Transverse colon (tissue), 4 donors: Measurements from ENCODE around the gene ISG20. TPM values are rescaled to one million over a fixed set of nuclear protein-coding genes. Genes with fewer than 3 reads are reported as not detected.
A peak's percentile ranks its signal among the peaks of the same experiment; 100 is the strongest.

ENCODE experiments used
- DNase-seq: peaks from one replicate; pipeline ENCODE4 v3.0.0-alpha.2; 2019
- H3K27ac ChIP-seq, 4 donors: fragments of 200-600 bp; sonication (generic); 2 replicates each; pipeline ENCODE4 v1.5.1; 2016 to 2018; ENCODE audit warnings: inconsistent platforms in 4 of 4
- H3K27me3 ChIP-seq: fragments of 200-600 bp; sonication (generic); 2 replicates; pipeline ENCODE4 v1.5.1; 2017; ENCODE audit warnings: inconsistent platforms
- H3K36me3 ChIP-seq, 4 donors: fragments of 200-600 bp; sonication (generic); 2 replicates each; pipeline ENCODE4 v1.5.1; 2017 to 2019; ENCODE audit warnings: inconsistent platforms in 4 of 4
- H3K4me1 ChIP-seq, 4 donors: fragments of 200-600 bp; sonication (generic); 2 replicates each; pipeline ENCODE4 v1.5.1; 2017 to 2020; ENCODE audit warnings: inconsistent platforms in 4 of 4
- H3K4me3 ChIP-seq, 4 donors: fragments of 200-600 bp; sonication (generic); 1 replicate in 1 of 4; 2 replicates in 3 of 4; pipeline versions ENCODE4 v1.5.1 to v1.6.1; 2017 to 2019; ENCODE audit warnings: inconsistent platforms in 4 of 4
- H3K9me3 ChIP-seq, 2 donors: fragments of 200-600 bp; sonication (generic); 2 replicates each; pipeline ENCODE4 v1.5.1; 2017 to 2019; ENCODE audit warnings: inconsistent platforms in 2 of 2
- EP300 ChIP-seq: sonication (generic); formaldehyde crosslinking; IDR thresholded peaks from one replicate; pipeline ENCODE4 v1.6.1; 2017; ENCODE audit warnings: antibody characterized with exemption, low read depth
- POLR2A ChIP-seq: fragments of 450-650 bp; IDR thresholded peaks from one replicate; pipeline ENCODE4 v1.6.1; 2016; ENCODE audit warnings: antibody characterized with exemption, mild to moderate bottlenecking, moderate library complexity
- POLR2AphosphoS5 ChIP-seq, 3 donors: sonication (generic); formaldehyde crosslinking; IDR thresholded peaks; one replicate each; pipeline ENCODE4 v1.6.1; 2016; ENCODE audit warnings: antibody characterized with exemption in 3 of 3
- WGBS, 2 donors: methylation state at CpG; one replicate each; pipeline ENCODE4 v1.1.5; 2018; ENCODE audit warnings: low coverage in 1 of 2; 5-methylcytosine and 5-hydroxymethylcytosine counted together
- in situ Hi-C, 4 donors: fragments of 200-750 bp; cut with MboI; loops; one replicate each; pipeline versions ENCODE4 v1.15.0 to v1.15.1; 2017; ENCODE audit warnings: low sequenced_read_pairs in 3 of 4, low pct_ligation_motif_present in 1 of 4, low pct_unique_long_range_greater_than_20kb in 1 of 4
- intact Hi-C: fragments of 100-400 bp; cut with DNase I; formaldehyde crosslinking; loops from one replicate; pipeline ENCODE4 v1.15.1; 2023; ENCODE audit warnings: low total_unique reads
- total RNA-seq, 4 donors: library from RNA; depleted of rRNA; stranded (reverse); fragments of >200 nt; gene quantifications; one replicate each; pipeline ENCODE4 v1.1.0, GENCODE V29; 2016
- TF ChIP-seq, protein P1 (sequence below), 5 experiments: fragments of 200-600 bp in 3 of 5; fragments of 450-650 bp in 2 of 5; sonication (generic) in 3 of 5; IDR thresholded peaks; 1 replicate in 2 of 5; 2 replicates in 3 of 5; pipeline ENCODE4 v1.5.1; 2016 to 2017; ENCODE audit warnings: antibody characterized with exemption in 5 of 5, inconsistent platforms in 3 of 5, mild to moderate bottlenecking in 2 of 5, moderate library complexity in 1 of 5

The ISG20 gene
- total RNA-seq, 4 donors from 2014 or later = 18.7 to 51.9 (median 38.6) TPM

GRCh38 chr15:88623632-88624031 lies 15.2 kb upstream of the ISG20 start:
- H3K27me3 ChIP-seq = no peaks in the 10 kb centered on the region
- TF ChIP-seq, protein P1, sequence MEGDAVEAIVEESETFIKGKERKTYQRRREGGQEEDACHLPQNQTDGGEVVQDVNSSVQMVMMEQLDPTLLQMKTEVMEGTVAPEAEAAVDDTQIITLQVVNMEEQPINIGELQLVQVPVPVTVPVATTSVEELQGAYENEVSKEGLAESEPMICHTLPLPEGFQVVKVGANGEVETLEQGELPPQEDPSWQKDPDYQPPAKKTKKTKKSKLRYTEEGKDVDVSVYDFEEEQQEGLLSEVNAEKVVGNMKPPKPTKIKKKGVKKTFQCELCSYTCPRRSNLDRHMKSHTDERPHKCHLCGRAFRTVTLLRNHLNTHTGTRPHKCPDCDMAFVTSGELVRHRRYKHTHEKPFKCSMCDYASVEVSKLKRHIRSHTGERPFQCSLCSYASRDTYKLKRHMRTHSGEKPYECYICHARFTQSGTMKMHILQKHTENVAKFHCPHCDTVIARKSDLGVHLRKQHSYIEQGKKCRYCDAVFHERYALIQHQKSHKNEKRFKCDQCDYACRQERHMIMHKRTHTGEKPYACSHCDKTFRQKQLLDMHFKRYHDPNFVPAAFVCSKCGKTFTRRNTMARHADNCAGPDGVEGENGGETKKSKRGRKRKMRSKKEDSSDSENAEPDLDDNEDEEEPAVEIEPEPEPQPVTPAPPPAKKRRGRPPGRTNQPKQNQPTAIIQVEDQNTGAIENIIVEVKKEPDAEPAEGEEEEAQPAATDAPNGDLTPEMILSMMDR (IDR thresholded peaks at IDR 0.05) = no peak
- TF ChIP-seq POLR2A = no peak
- TF ChIP-seq POLR2AphosphoS5 (IDR thresholded peaks at IDR 0.05) = no peak
- no peak for TF ChIP-seq EP300
- no peak overlapping the region for H3K4me3 ChIP-seq
- in situ Hi-C loops (loop anchor here in 2 of 4 donors (25.0 kb wide), 1 partner anchor 136 kb away; no protein-coding TSS in a partner anchor), intact Hi-C loops (no loop called here)
- no peaks in the 10 kb centered on the region for H3K36me3 ChIP-seq
- no peaks in the 10 kb centered on the region for H3K9me3 ChIP-seq
- WGBS, 2 donors = 80 to 85% methylated on average over 1 to 3 of the region's 3 CpGs
- no peak for DNase-seq
- peaks cover 13 to 50% (median 33%) of the 10 kb centered on the region in 4 donors for H3K4me1 ChIP-seq
- peak overlapping the region in 3 of 4 donors; percentile 87 to 94 (median 87) for H3K27ac ChIP-seq

DNA sequence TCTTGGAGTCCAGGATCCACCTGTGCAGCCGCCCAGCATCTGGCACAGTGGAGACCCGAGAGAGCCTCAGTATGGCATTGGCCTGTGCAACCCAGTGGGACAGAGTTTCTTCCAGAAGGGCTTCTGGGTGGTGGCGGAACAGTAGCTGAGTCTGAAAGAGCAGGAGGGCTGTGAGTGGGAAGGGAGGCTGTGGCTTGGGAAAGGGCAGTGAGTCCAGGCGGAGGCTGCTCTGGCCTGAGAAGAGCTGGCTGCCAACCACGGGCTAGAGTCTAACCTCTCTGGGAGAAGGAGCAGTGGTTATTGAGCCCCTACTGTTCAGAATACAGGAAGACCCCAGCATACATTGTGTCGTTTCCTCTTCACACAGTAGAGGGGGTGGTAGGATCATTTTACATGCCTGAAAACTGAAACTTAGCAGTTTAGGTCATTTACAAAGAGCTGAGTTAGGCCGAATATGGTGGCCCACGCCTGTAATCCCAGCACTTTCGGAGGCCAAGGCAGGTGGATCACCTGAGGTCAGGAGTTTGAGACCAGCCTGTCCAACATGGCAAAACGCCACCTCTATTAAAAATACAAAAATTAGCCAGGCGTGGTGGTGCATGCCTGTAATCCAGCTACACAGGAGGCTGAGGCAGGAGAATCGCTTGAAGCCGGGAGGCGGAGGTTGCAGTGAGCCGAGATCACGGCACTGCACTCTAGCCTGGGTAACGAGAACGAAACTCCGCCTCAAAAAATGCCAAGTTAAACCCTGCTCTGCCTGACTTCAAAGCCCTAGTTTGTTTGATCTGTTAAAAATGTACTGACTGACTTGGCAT lies 14.5 kb upstream of the ISG20 start:
- no peaks in the 10 kb centered on the region for H3K9me3 ChIP-seq
- peak overlapping the region in 1 of 4 donors; percentile 25 for H3K4me3 ChIP-seq
- no peak for DNase-seq
- WGBS, 2 donors = 44% methylated on average over 19 of the region's 19 CpGs; no CpG with 5 or more reads in 1 of the 2 donors
- peak overlapping the region; percentile 43 to 94 (median 87) for H3K27ac ChIP-seq
- in situ Hi-C loops (loop anchor here in 2 of 4 donors (25.0 kb wide), 1 partner anchor 137 kb away; no protein-coding TSS in a partner anchor), intact Hi-C loops (no loop called here)
- TF ChIP-seq, protein P1 (IDR thresholded peaks at IDR 0.05) = peak; percentile 32 to 64 (median 39)
- no peak for TF ChIP-seq POLR2AphosphoS5 (IDR thresholded peaks at IDR 0.05)
- peaks cover 13 to 50% (median 34%) of the 10 kb centered on the region in 4 donors for H3K4me1 ChIP-seq
- H3K36me3 ChIP-seq = peaks cover 0 to 2% (median 0%) of the 10 kb centered on the region in 4 donors
- no peaks in the 10 kb centered on the region for H3K27me3 ChIP-seq

DNA sequence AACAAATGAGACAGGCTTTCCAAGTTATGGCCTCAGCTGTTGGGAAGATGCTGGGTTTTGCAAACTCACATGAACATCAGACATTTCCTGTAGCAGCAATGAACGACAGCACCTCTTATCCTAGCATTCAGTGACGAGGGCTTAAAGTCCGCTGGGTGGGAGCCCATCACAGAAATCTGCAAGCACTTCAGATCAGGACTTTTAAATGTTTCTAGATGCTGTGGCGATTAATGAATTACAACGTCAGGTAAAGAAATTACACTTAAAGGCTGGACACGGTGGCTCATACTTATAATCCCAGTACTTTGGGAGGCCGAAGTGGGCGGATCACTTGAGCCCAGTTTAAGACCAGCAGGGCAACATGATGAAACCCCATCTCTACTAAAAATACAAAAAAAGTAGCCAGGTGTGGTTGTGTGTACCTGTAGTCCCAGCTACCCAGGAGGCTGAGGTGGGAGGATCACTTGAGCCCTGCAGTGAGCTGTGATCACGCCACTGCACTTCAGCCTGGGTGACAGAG lies 13.8 kb upstream of the ISG20 start:
- DNase-seq = no peak
- in situ Hi-C loops (loop anchor here in 2 of 4 donors (25.0 kb wide), 1 partner anchor 138 kb away; no protein-coding TSS in a partner anchor), intact Hi-C loops (no loop called here)
- no peak for TF ChIP-seq POLR2A
- TF ChIP-seq POLR2AphosphoS5 (IDR thresholded peaks at IDR 0.05) = no peak
- TF ChIP-seq, protein P1 (IDR thresholded peaks at IDR 0.05) = no peak
- TF ChIP-seq EP300 = no peak
- no peaks in the 10 kb centered on the region for H3K27me3 ChIP-seq
- 57 to 71% methylated on average over 7 to 9 of the region's 9 CpGs for WGBS, 2 donors
- H3K9me3 ChIP-seq = no peaks in the 10 kb centered on the region
- H3K27ac ChIP-seq = peak overlapping the region; percentile 43 to 87 (median 68)
- H3K4me1 ChIP-seq = peaks cover 17 to 56% (median 39%) of the 10 kb centered on the region in 4 donors
- peaks cover 0 to 7% (median 0%) of the 10 kb centered on the region in 4 donors for H3K36me3 ChIP-seq
- no peak overlapping the region for H3K4me3 ChIP-seq
